ENCODE data around the gene ZFHX3.

ZFHX3 gene

GRCh38 chr16:72909196-72909595 is 138.7 kb downstream of the ZFHX3 start:
- DNase-seq (ENCODE audit: low read depth, low spot score), result no peak

GRCh38 chr16:72908362-72909167 is 139.4 kb downstream of the ZFHX3 start:
- no peak for DNase-seq (ENCODE audit: low read depth, low spot score)

- no peak for DNase-seq (ENCODE audit: low read depth, low spot score)
Observed at GRCh38 chr16:72905581-72905980, 142.3 kb downstream of the ZFHX3 start.

GRCh38 chr16:72903176-72903575 is 144.8 kb downstream of the ZFHX3 start:
- no peak for DNase-seq (ENCODE audit: low read depth, low spot score)

- DNase-seq (ENCODE audit: low read depth, low spot score), result no peak
Observed at GRCh38 chr16:72902206-72902605, 145.7 kb downstream of the ZFHX3 start.

DNA sequence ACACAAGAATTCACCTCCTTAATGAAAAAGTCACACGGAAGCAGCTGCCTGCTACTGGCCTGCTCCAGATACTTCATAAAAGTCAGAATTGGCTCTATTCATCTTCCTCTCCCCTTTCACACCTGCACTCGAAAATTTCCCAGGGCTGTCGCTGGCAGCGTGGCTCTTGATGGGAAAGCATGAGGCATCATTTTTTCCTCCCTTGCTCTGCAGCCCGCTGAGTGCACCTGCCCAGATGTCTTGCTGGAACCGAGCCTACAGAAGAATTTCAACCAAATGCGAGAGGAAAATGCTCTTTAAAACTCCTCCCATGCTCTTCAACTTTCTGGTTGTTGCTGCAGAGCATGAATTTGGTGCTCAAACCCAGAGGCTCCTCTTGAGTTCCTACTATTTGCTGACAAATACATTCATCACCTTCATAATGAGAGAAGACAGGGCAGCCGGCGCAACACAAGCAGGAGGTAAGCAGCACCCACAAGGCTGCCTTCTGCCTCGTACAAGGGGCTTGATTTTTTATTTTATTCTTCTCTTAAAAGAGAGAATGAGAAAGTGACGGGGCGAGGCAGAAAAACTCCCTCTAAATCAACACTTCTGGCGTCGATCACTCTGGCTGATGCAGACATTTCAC is 146.8 kb downstream of the ZFHX3 start:
- no peak for DNase-seq (ENCODE audit: low read depth, low spot score)

- no peak for DNase-seq (ENCODE audit: low read depth, low spot score)
Observed at GRCh38 chr16:72898216-72898825, 149.6 kb downstream of the ZFHX3 start.

DNA sequence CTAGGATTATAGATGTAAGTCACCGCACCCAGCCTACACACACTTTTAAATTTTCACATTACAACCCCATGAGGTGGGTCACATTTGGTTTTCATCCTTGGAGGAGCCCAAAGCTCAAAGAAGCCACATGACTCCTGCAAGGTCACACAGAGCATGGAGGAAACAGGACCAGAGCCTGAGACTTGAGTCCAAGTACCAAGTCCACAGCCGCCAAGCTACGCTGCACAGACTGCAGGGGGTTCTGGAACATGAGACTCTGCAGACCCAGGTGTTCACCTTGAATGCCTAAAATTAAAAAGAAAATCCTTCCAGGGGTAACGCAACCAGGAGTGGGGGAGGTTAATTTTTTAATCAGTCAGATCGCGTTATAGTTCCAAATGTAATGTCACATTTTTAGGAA is 150.2 kb downstream of the ZFHX3 start:
- no peak for DNase-seq (ENCODE audit: low read depth, low spot score)

GRCh38 chr16:72896485-72897118 is 151.3 kb downstream of the ZFHX3 start:
- DNase-seq (ENCODE audit: low read depth, low spot score), result no peak

DNA sequence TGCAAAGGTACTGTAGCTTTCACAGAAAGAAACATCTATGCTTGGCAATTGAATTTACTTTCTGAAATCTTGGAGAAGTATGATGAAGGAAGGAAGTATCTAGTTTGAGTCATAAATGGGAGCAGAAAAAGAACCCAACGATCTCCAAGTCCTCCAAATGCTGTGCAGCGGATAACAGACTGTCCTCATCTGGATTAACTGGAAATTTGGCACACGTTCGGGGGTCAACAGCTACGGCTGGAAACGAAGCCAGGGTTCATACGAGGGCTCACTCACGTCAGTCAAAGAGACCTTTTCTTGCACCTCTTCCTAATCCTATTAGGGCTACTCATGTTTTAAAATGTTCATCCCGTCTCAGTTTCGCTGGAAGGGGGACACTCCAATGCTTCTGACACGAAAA is 152.0 kb downstream of the ZFHX3 start:
- DNase-seq (ENCODE audit: low read depth, low spot score), result no peak

DNA sequence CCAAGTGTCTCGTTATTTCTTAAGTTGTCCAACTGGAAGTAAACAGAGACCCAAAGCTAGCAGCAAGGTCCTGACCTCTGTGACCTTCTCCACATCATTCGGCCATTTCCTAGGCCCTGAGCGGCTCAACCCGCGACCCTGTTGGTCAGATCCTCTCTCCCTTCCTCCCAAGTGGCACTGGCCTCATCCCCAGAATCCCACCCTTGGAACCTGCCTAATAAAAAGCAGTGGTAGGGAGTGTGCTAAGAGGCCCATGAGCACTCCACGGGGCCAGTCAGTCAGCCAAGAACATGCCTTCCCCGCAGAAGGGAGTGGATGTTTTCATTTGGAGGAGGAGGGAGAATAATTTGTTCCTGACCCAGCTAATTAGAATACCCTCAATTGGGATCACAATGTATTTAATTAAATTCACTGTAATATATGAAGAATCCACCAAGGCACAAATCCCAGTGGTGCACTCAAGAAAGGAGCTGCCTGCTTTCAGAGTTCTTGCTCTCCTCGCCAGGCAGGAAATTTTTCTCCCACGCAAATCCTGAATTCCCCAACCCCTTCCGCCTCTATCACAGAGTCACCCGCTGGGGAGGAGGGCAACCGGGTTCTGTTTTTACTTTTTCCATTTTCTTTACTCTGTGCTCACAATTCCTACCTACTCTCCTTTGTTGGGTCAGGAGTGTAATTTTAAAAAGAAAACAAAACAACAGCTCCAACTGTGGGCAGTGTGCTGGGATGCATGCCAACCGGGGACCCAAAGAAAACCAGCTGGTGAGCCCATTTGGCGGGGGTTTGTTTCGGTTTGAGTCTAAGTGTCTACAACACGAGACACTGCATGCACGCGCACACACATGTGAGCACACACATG is 153.4 kb downstream of the ZFHX3 start:
- DNase-seq (ENCODE audit: low read depth, low spot score), result no peak

DNA sequence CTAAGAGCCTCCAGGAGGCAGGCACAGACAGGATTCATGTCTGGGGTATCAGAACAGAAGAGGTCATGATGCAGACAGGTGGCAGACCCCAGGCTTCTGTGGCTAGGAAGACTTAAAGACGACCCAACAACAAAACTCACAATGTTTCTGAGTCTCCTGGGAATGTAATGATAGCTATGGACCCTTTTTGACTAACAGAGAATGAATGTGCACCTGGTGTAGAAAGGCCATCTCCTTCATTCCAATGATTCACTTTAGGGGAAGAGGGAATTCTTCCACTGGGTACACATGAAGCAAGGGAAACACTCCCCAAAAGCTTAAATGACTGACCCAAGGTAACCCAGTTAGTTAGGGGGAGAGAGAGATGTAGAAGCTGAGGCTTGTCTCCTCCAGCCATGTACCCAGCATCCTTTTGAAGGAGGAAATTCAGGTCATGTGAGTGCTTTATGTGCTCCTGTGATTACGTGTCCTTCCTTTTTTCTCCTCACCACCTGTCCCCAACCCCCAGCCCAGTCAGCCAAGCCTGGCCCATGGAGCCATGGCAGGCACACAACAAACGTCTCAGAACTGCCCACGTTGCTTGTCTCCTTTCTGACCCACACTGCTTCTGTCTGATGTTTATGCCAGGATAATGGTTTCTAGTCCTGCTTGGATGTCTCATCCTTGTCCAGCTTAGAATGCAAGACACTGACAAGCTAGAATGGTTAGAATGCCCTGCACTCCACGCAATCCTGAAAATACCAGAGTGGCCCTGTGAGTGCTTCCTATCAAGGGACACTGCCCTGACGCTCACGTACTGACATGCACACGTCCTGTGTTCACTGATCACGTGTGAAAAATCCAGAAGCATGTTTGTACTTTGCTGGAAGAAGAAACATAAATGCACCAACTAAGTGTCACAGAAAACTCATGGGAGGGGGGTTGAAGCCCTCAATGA is 156.4 kb downstream of the ZFHX3 start:
- no peak for DNase-seq (ENCODE audit: low read depth, low spot score)

DNA sequence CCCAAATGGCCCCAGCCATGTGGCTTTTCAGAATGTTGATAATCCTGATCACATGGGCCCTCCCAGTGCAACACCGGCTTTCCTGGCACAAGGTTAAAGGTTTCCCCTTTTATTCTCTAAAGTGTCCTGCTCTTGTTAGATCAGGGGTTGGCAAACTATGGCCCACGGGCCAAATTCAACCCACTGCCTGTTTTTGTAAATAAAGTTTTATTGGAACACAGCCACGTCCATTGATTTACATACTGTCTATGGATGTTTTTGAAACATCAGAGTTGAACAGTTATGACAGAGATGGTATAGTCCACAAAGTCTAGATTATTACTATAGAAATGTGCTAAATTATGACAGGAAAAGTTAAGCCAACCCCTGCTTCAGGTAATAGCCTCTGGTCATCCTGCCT is 157.3 kb downstream of the ZFHX3 start:
- DNase-seq (ENCODE audit: low read depth, low spot score), result no peak

DNA sequence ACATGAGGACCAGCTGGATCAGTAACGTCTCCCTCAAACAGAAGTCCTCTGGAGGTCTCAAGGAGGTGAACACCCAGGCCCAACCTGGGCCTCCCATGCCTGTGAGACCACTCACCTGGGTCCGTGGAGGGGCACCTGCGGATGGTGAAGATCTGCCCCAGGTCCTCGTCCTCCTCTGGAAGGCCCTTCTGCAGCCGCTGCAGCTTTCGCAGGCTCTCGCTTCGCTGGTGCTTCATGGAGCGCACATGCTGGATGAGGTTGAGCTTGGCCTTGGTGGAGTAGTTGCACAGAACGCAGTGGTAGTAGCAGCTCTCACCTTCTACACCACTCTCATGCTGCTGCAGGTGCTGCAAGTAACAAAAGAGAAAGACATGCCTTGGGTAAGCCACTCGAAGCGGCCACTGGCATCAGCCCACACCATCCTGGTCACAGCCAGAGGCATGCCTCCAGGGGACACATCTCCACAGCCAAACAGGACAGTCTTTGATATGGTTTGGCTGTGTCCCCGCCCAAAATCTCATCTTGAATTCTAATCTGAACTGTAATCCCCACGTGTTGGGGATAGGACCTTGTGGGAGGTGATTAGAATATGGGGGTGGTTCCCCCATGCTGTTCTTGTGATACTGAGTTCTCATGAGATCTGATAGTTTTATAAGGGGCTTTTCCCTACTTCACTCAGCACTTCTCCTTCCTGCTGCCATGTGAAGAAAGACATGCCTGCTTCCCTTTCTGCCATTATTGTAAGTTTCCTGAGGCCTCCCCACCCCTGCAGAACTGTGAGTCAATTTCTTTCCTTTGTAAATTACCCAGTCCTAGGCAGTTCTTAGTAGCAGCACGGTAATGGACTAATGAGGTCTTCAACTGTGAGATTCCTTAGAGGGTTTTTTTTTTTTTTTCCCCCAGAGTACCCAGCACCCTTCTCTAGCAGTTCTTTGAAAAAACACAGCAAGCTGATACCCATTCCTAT is 158.0 kb downstream of the ZFHX3 start:
- DNase-seq (ENCODE audit: low read depth, low spot score), result no peak

GRCh38 chr16:72887537-72887936 is 160.4 kb downstream of the ZFHX3 start:
- no peak for DNase-seq (ENCODE audit: low read depth, low spot score)

DNA sequence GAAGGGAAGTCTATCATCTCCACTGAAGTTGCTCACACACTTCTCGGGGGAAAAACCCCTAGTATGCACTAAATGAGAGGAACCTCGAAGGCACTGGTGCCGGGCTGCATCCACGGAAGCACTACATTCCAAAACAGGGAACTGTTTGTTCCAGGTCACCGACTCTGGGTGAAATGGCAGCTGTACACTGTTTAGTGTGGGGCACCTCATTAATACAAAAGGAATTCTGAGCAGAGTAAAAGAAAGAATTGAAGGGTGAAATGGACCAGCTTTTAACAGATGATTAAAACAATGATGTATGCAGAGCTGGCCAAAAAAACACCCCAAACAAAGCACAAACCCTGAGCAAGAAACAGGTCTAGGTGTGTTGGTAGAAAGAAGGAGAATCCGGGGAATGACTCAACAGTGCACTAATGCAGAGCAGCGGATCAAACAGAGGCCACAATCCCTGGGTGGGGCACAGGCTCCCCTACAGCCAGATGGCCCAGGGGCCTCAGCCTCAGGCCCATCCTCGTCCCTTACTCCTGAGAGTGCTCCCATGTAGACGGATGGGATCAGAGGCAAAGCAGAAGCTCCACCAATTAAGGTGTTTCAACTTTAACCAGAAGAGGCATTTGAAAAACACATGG is 161.5 kb downstream of the ZFHX3 start:
- DNase-seq (ENCODE audit: low read depth, low spot score), result no peak

DNA sequence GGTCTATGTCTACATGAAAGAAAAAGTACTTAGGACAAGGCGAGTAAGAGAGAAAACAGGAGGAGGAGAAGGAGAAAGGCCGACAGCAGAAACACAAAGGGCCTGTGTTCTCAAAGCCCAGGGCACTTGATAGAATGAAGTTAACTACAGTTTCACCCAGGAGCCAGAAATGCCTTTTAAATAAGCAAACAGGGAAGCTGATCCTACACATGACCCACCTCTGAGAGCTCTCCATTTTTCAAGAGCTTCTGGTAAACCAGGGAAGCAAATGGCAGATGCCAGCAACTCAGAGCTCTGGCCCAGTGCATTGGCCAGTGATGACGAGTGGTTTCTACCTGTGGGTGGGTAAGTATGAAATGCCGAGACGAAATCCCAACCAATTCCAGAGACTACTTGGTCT is 163.4 kb downstream of the ZFHX3 start:
- no peak for DNase-seq (ENCODE audit: low read depth, low spot score)

DNA sequence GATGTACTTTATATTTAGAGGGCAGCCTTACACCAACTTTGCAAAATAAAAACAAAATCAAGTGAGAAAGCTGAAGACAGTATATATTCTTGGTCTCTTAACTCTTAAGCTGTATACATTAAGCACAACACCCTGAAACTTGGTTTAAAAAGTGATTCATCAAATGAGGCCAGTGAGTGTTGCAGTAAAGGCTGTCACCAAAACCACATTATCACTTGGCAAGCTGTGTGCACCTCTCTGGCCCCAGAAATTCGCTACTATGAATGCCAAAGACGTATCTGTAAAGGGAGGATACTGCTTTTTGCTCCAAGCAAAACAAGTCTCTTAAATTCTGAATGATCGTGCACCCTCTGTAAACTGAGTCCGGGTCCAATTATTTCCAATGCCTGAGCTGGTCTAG is 163.9 kb downstream of the ZFHX3 start:
- no peak for DNase-seq (ENCODE audit: low read depth, low spot score)

DNA sequence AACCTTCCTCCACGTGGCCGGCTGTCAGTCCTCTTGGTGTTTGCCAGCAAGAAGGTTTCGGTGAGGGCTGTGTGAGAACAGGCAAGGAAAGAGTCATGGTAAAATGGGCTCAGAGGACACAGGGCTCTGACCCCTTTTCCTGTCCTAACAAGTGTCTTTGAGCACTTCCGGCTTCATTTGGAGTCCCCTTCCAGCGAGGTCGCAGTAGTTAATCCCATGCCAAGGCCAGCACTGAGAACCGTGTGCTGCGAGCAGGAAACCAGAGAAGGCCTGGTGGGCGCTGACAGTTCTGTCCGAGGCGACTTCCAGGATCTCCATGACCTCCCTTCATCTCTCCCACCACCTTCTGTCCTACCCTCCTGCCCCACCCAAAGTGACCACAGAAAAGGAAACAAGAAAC is 168.1 kb downstream of the ZFHX3 start:
- no peak for DNase-seq (ENCODE audit: low read depth, low spot score)

Data from activated CD4-positive, CD25-positive, alpha-beta regulatory T cell treated with anti-CD3 and anti-CD28 coated beads, Interleukin-2, amount 50 U/mL, for 16 hours (primary cell).